PFSK-1 (cell line): ENCODE results near the gene KLLN.

Experiments
- FOXP2 ChIP-seq: optimal IDR thresholded peaks from 2 replicates; pipeline ENCODE3; 2011; ENCODE audit warnings: borderline replicate concordance, control low read depth, inconsistent platforms; ENCODE audit not compliant: insufficient read depth; ENCODE audit errors: extremely low read length, extremely low read depth
- POLR2AphosphoS5 ChIP-seq: IDR thresholded peaks from 2 replicates; pipeline ENCODE4 v1.6.1; 2012; ENCODE audit warnings: low read depth, mild to moderate bottlenecking, control low read depth, low read length, moderate library complexity
- SIN3A ChIP-seq: IDR thresholded peaks from 2 replicates; pipeline ENCODE4 v1.6.1; 2012; ENCODE audit warnings: mild to moderate bottlenecking, low read length, moderate library complexity, borderline replicate concordance; ENCODE audit not compliant: insufficient read depth
- TAF1 ChIP-seq: IDR thresholded peaks from 2 replicates; pipeline ENCODE4 v1.6.1; 2012; ENCODE audit warnings: low read length, control low read depth, borderline replicate concordance; ENCODE audit not compliant: insufficient read depth
- TF ChIP-seq, protein P1 (sequence below), 2 experiments: IDR thresholded peaks; 2 replicates each; pipeline versions ENCODE4 v1.6.1 to v1.8.0; 2011 to 2012; ENCODE audit warnings: low read depth in 2 of 2, low read length in 2 of 2, control low read depth in 1 of 2, inconsistent platforms in 1 of 2, mild to moderate bottlenecking in 1 of 2, moderate library complexity in 1 of 2; ENCODE audit not compliant: insufficient read depth in 1 of 2

DNA sequence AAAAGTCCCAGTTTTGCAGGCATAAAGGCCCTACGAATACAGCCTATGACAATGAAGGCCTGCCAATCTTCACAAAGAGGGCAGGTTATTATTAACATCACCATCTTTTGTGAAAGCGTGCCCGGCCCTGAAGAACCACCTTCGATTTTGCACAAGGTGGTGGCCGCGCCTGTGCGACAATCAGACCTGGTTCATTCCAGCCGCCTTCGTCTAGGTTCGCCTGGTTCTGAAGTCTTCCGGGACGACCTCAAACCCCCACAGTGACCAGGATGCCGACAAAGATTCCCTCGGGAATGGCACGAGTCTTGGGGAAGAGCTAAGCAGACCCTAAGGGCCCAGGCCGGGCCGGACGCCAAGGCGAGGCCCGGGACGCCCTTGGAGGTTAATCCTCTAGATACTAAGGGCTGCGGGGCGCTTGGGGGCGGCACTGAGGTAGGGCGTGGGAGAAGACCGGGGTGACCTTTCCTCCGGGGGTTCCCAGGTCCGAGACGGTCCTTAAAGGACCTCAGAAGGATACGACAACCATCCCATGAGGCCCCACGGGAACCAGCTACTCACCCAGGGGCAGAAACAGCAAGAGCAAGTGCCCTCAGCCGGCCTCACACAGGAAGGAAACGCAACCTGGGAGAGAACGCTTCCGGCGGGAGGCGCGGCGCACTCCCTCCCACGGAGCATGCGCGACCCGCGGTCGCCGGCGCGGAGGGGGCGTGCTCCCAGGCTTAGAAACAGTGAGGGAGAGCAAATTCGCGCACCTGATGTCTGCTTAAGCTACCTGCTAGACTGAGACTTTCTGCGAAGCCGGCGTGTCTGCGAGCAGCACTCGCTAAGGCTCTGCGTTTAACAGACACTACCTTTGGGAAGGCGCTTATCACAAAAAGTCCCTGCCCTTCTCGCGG lies 45.5 kb downstream of the KLLN start, which contains the start of gene ATAD1:
- TF ChIP-seq SIN3A (peak; percentile 83; the same call in 1 of the 2 replicates), TAF1 (no peak), POLR2AphosphoS5 (peak; percentile 75), FOXP2 (no peak)
- TF ChIP-seq, protein P1, sequence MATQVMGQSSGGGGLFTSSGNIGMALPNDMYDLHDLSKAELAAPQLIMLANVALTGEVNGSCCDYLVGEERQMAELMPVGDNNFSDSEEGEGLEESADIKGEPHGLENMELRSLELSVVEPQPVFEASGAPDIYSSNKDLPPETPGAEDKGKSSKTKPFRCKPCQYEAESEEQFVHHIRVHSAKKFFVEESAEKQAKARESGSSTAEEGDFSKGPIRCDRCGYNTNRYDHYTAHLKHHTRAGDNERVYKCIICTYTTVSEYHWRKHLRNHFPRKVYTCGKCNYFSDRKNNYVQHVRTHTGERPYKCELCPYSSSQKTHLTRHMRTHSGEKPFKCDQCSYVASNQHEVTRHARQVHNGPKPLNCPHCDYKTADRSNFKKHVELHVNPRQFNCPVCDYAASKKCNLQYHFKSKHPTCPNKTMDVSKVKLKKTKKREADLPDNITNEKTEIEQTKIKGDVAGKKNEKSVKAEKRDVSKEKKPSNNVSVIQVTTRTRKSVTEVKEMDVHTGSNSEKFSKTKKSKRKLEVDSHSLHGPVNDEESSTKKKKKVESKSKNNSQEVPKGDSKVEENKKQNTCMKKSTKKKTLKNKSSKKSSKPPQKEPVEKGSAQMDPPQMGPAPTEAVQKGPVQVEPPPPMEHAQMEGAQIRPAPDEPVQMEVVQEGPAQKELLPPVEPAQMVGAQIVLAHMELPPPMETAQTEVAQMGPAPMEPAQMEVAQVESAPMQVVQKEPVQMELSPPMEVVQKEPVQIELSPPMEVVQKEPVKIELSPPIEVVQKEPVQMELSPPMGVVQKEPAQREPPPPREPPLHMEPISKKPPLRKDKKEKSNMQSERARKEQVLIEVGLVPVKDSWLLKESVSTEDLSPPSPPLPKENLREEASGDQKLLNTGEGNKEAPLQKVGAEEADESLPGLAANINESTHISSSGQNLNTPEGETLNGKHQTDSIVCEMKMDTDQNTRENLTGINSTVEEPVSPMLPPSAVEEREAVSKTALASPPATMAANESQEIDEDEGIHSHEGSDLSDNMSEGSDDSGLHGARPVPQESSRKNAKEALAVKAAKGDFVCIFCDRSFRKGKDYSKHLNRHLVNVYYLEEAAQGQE (IDR thresholded peaks at IDR 0.05; ENCODE audit: insufficient read depth in 1 of 2, low read depth in 2 of 2, low read length in 2 of 2), result no peak
